Effector CD4-positive, alpha-beta T cell (primary cell): ENCODE data around the gene GPR39. TPM values are rescaled to one million over a fixed set of nuclear protein-coding genes. Genes with fewer than 3 reads are reported as not detected.
"Not testable (repeated sequence)": the region's sequence is repeated elsewhere in the genome, so short reads cannot be mapped to it uniquely, and the experiment has no call there.

Experiments used
- DNase-seq: peaks from one replicate; pipeline ENCODE4 v3.0.0-alpha.2; 2020
- total RNA-seq: gene quantifications from one replicate; lab custom pipeline; 2026; lab: John Stamatoyannopoulos, UW

GPR39 gene
- not detected for total RNA-seq

DNA sequence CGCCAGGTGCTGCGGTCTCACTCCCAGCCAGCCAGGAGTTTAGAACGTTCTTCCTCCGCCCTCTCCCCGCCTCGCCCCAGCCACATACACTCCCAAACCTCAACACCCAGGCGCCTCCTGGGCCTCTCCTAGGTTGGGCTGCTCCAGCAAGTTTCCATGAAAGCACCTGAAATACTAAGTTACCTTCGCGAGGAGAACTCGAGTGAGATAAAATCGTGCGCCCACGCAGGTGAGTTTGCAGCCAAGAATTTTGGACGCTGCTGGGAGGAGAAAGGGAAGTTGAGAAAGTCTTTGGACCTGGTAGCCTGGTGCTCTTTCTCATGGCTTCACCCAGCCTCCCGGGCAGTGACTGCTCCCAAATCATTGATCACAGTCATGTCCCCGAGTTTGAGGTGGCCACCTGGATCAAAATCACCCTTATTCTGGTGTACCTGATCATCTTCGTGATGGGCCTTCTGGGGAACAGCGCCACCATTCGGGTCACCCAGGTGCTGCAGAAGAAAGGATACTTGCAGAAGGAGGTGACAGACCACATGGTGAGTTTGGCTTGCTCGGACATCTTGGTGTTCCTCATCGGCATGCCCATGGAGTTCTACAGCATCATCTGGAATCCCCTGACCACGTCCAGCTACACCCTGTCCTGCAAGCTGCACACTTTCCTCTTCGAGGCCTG is at the start of gene GPR39:
Gene GPR39, plus strand, starts transcription at position 83 of the 673 bp plus-strand sequence.
- no peak for DNase-seq

DNA sequence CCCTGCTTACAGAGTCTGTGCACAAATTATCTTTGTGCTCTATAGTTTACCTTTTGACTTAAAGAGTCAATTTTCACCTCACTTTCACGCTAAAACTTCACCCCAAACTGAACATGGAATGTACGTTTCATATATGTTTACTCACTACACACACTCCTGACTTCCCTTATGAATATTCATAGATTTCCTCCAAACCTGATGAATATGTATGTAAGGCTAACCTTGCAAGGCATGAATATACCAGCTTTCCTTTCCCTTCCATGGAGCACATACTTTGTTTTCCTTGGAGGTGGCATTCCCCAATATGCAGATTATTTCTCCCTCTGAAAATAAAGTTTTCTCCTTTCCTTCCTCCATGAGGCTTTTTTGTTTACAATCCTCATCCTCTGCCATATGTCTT is 48.4 kb upstream of the GPR39 start:
- no peak for DNase-seq

DNA sequence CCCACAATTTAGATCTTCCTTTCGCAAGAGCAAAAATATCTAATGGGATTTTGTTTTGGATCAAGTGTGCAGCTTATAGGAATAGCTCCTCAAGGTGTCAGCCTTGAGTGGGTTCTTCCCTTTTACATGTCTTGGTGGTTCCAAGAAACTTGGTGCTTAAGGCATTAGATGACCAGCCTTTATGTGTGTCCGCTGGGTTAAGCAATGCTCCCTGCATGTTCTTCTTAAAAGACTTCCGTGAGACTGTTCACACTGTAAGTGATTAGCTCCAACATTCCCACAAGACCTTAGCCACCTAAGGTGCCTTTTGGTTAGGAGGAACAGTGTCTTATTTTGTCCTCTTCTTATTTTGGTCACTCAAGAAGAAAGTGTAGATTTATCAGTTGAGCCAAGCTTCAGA is 44.3 kb upstream of the GPR39 start:
- no peak for DNase-seq

DNA sequence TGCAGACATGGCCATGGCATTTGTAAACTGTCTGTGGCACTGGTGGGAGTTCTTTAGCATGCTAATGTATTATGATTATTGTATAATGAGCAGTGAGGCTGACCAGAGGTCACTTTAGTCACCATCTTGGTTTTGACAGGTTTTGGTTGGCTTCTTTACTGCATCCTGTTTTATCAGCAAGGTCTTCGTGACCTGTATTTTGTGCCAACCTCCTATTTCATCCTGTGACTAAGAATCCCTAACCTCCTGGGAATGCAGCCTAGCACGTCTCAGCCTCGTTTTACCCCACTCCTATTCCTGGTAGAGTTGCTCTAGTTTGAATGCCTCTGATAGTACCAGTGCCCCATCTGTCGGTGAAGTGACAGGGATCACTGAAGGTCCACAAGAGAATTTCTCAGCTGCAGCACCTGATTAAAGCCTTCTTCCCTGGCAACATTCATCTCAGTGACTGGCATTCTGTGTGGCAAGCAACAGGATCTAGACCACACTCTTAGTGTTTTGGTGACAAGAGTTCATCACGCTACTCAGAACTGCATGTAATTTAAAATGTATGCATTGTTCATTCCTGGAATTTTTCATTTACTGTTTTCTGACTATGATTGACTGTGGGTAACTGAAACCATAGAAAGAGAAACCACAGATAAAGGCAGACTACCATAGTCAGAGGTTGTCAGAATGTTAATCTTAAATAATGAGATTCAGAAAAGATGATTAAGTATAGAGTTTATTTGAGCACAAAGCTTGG is 43.0 kb upstream of the GPR39 start:
- no peak for DNase-seq

DNA sequence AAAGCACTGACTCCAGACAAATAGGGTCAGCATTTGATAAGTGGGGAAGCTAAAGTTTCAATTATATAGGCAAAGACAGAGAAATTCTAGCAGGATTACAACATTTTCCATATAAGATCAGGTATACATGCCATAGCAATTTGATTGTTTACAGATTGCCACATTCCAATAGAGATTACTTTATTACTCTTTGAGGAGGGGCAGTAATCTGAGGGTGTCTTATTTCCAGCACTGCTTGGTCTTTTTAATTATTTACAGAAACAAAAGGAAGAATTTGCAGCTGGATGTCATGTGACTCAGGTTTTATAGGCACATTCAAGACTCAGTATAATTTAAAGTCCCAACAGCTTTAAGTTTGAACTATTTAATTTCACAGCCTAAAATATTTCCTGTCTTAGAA is 42.5 kb upstream of the GPR39 start:
- no peak for DNase-seq

DNA sequence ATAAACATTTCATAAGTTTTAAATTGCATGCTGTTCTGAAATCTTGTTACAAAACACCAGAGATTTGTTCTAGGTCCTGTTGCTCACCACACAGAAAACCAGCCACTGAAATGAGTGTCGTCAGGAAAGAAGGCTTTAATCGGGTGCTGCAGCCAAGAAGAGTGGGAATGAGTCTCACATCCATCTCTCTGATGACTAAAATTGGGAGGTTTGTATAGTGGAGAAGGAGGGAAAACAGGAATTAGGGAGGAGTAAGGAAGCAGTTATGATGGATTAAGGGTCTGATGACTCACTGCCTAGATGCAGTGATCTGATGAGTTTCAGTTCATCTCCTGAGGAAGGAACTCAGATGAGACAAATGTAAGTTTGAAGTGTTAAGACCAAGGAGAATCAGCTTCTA is 42.1 kb upstream of the GPR39 start:
- DNase-seq = no peak

DNA sequence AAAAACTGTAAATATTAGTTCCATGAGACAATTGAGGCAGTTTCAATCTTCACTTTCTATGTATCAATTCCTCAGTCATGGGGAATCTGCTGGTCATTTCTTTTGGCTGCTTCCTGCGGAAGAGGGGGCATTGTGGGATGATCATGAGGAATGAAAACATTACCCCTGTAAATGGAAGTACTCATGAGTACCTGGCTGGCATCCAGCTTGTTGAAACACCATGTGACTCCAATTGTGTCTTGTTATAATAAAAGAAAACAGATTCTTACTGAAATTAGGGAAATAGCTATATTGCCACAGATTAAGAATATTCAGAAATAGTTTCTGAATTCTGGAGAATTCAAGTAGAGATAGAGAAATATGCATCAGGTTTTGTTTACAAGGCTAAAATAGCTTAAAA is 41.6 kb upstream of the GPR39 start:
- DNase-seq = no peak

DNA sequence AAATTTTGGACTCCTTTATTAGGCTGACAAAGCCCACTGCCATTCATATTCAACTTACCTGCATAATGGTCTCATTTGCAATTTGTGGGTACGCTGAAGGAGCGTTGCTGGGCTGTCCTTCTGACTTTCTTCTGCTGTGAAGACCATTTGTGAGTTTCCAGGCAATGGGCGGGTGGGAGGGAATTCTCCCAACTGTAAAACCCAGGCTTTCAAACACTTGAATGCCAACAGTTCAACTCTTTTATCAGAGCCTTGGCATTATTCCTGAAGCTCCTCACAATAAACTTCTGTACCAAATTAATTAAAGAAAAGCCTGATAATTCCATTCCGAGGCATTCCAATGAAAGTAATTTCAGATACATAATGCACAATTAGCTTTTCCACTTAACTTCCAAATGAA is 35.2 kb upstream of the GPR39 start:
- DNase-seq = no peak

DNA sequence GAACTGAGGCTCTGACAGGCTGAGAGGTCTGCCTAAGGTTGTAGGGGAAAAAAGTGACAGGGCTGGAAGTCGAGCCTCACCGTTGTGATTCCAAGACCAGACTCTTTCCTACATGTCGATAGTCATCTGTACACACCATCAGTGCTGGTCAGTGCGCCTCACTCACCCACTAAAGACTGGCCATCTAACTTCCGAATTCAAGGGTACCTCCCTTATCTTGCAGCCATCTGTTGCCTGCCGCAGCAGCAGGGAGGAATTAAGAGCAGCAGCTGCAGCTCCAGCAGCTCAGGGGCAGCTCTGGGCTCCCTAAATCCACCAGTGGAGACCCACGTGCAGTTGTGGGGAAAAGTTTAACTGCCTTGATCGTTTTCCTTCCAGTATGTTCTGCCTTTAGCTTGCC is 32.6 kb upstream of the GPR39 start:
- no peak for DNase-seq

DNA sequence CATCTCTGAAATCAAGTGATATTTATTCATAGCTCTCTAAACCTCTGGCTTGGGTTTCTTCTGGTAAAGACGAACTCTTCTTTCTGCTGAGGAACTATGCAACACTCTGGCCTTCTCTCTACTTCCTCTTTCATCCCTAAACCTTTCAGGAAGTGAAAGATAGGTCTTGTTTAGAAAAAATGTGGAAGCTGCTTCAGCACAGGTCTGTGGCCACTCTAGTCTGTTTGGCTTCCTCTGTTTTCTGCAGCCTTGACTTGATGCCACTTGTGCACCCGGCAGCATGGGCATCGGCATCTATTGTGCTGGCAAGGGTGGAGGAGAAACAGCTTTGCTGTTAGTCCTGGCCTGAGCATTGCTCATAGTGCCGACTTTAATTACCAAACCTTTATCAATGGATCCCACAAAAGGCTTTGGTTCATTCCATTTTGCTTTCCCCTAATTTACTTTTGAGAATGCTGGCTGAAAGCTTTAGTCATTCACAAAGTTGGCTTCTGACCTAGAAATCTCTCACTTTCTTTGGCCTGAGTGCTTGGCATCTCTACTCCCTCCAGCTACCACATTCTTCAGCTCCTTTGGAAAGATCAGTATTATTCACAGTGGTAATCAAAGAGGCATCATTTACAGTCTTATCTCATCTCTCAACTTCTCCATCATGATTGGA is 32.0 kb upstream of the GPR39 start:
- DNase-seq = no peak

DNA sequence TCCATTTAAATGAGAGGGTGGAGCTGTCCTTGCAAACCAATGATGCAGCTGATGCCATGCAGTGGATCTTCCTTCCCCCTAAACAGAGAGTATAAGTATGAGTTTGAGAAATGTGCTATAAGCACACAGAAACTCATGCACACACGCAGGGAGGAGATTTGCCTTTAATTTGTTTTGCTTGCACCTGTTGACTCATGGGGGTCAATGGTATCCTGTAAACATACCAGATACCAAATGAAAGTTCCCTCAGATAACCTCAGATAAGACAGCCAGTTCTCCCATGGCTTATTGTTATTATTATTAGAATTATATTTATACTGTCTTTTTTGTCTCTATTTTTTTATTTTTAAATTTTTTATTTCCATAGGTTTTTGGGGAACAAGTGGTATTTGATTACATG is 29.5 kb upstream of the GPR39 start:
- DNase-seq = no peak

DNA sequence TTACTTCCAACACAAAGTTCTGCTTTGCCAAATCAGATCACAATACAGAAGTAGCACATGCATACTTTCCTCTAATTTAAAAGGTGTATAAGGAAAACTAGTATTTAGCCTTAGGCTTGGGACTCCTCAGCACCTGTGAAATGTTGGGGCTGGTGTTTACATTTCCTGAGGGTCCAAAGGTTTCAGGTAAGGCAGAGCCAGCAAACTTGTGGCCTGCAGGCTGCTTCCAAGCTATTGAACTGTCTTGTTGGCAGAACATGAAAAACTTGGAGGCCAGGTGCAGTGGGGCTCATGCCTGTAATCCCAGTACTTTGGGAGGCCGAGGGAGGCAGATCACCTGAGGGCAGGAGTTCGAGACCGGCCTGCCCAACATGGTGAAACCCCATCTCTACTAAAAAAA is 26.5 kb upstream of the GPR39 start:
- DNase-seq = no peak

DNA sequence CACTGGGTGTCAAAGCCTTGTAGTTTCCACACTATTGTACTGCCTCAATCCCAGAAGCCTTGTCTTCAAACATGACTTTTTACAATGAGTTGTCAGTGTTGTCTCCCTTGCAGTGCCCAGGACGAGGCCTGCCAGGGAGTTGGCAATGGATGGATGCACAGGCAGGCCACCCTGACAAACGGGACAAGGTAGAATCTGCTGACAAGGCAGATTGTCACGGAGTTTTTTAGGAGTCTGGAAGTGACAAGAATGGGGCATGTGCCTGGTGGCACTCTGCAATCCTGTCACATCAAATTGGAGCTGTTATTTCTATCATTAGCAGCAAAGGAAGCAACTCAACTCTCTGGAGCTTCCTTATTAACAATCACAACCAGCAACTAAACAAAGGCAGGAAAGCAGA is 25.2 kb upstream of the GPR39 start:
- DNase-seq = no peak

DNA sequence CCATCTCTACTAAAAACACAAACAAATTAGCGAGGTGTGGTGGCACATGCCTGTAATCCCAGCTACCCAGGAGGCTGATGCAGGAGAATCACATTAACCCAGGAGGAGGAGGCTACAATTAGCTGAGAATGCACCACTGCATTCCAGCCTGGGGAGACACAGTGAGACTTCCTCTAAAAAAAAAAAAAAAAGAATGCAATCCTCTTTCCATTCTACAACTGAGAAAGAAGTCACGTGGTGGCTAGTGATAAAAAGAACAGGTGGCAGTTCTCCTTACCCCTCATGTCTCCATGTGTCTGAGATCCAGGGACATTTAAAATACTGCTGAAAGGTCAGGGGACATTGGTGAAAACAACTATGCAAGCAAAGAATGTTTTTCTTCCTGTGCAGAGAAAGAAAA is 24.4 kb upstream of the GPR39 start:
- no peak for DNase-seq

DNA sequence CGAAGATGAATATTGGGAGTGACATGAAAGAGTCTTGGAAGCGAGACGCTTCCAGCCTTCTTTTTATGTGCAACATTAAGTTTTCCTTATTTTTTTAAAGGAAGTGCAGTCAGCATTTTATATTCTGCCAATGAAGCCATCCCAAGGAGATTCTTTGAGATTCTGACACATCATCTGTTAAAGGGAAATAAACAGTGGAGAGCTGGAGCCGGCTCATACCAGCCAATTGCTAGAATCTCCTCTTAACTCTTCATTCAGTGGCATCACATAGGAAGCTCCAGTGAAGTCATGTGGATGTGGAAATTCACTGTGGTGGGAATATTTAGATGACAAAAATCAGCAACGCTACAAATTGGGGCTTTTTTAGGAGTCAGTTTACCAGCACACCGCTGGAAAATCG is 23.7 kb upstream of the GPR39 start:
- no peak for DNase-seq

DNA sequence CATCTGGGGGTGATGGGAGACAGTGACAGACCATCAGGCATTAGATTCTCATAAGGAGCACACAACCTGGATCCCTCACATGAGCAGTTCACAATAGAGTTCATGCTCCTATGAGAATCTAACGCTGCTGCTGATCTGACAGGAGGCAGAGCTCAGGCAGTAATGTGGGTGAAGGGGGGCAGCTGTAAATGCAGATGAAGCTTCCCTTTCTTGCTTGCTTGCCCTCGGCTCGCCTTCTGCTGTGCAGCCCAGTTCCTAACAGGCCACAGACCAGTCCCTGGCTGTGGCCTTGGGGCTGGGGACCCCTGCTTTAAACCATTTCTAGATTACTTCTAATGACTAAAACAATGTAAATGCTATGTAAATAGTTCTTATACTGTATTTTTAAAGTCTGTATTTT is 19.6 kb upstream of the GPR39 start:
- DNase-seq = not testable (repeated sequence)

DNA sequence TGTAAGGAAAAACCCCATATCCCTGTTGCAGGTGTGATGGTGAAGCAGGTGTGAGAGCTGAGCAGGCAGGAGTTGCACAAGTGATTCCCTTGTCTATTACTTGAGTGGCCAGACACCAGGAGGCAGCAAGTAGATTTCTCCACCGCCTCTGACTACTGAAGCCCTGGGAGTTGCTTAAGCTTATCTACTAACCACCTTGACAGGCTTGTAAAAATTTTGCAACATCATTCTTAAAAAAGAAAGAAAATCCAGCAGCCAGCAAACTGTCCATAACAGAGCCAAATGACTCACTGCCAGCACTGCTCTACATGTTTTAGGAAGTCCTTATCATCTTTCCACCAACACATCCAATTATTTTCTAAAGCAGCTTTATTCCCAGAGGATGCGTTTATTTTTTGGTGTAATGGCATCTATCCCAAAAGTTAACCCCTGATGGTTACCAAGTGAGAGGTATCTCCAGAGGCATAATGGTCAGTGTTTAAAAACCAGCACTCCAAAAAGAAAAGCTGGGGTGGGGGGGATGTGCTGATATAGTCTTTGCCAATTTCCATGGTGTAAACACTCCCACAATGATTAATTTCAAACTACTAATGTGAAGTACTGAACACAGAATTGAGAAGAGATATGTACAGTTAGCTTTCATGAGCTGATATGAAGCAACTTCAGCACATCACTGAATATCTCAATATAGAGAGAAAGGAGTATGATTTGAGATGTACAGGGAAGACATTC is 16.3 kb upstream of the GPR39 start:
- DNase-seq = no peak

DNA sequence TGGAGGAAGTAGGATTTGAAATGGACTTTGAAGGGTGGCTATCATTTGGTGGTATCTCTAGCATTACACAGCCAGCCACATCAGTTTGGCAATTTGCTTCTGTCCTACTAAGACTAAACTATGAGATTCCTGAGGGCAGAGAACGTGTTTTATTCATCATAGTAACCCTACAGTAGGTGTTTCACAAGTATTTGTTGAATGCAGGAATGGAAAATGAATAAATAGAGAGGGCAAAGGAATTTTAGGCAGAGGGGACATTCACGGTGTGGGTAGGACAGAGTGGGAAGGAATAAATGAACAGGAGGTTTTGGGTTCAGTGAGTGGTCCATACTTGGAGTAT is 15.7 kb upstream of the GPR39 start:
- DNase-seq = no peak

DNA sequence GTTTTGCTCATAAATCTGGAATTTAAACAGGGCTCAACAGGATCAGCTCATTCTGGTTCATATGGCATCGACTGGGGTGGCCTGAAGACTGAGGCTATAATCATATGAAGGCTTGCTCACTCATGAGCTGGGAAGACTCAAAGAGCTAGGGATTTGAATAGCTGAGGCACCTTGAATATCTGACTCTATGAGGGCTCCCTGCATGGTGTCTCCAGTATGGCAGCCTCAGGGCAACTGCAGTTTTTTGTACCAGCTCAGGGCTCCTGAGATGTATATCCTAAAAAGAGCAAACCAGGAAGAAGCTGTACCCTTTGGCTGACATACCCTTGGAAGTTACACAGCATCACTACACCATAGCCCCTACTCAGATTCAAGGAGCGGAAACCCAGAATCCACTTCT is 15.3 kb upstream of the GPR39 start:
- no peak for DNase-seq

DNA sequence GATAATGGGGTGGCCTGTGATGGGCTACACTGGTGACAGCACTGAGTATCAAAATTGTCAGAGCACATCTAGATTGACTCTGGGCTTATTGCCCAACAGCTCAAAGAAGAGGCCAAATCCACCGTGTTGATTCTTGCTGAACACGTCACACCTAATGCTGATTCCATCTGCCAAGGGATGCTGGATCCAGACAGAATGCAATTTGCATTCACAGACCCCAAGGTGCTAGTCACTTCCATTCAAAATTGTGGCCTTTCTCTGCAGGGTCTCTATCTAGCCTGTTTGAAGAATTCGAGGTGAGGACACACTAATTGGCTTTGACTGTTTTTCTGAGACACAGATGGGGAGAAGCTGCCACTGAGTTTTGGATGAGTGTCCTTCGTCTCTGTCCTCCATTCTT is 13.5 kb upstream of the GPR39 start:
- no peak for DNase-seq

DNA sequence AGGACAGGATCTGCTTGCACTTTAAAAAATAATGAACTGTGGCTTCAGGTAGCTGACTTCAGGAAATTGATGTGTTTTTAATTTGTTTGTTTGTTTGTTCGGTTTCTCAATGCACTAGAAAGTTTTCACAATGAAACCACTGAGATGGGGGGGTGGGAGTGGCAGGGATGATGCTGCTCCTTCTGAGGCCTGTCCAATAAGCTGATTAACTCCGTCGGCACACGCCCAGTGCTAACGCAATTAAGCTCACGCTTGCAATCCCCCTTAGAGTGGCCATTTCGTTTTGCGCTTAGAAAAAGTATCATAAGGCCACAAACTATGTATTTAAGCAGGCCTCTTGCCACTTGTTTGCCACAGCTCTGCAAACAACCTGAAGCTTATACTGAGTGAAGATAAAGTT is 12.5 kb upstream of the GPR39 start:
- no peak for DNase-seq

DNA sequence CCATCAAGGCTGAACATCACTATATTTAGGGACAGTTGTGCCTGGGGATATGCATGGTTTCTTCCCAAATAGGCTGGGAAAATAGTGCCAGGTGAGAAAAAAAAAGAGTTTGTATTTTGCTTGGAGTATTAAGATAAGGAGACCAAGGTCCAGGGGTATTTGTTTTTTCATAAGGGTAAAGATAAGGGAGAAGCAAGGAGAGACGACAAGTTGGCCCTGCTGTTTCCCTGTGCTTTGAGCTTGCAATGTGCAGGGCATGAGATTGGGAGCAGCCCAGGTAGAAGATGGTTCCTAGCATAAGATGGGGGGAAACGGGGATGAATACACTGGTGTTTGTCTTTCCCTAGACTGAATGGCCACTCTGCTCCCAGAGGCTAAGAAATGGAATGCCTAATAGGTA is 8.8 kb upstream of the GPR39 start:
- DNase-seq = no peak

DNA sequence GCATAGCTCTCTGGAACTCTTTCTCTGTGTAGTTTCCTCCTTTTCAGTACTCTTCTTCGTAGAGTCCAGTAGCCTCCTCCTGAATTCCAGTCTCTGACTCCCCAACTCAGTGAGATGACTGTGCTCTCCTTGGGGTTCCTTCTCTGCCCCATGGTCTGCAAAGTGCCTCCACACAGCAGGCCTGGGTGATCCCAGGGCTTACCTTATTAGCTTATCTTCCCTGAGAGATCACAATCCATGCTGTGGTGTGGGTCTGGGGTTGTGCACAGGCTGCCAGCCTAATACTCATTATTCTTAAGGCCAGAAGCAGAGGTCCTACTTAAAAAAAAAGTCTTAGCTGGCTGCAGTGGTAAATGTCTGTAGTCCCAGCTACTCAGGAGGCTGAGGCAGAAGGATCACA is 4.6 kb upstream of the GPR39 start:
- no peak for DNase-seq

DNA sequence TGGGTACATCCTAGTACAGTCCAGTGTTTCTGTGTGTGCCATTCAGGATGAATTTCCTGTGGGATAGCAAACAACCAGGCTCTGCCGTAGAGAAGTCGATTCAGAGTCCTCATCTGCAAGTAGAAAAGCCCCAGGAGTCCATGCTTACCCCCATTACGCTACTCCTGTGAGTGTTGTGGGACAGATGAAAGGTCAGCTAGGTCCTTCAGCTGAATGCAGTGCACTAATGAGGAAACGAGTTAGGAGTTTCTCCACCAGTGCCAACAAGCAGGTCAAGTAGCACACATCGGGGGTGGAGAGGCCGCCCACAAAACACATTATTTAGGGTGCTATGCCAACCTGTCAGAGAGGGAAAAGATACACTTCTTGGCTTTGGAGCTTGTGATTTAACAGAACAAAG is 2.5 kb upstream of the GPR39 start:
- no peak for DNase-seq
